Measurements from ENCODE around the gene RFPL4AL1.
"Not testable (repeated sequence)": the region's sequence is repeated elsewhere in the genome, so short reads cannot be mapped to it uniquely, and the experiment has no call there.

The RFPL4AL1 gene

GRCh38 chr19:55768818-55769217 lies at the start of gene RFPL4AL1:
Gene RFPL4AL1 (plus strand): TSS chr19:55769118. CDS start chr19:55771805, 2,687 bp downstream.
- H3K27ac ChIP-seq; DNase-seq; H3K27me3 ChIP-seq (replicated peaks); H3K4me3 ChIP-seq (ENCODE audit: low read depth, low read length); in situ Hi-C loops (cut with HindIII; ENCODE audit: low pct_ligation_motif_present, low sequenced_read_pairs); H3K36me3 ChIP-seq (replicated peaks): not testable (repeated sequence)

GRCh38 chr19:55720214-55720746 lies 48.6 kb upstream of the RFPL4AL1 start:
- no peak overlapping the region for H3K27ac ChIP-seq
- no peaks in the 10 kb centered on the region for H3K27me3 ChIP-seq (replicated peaks)
- H3K4me3 ChIP-seq (ENCODE audit: low read depth, low read length), result no peak overlapping the region
- no peak for DNase-seq
- no peaks in the 10 kb centered on the region for H3K36me3 ChIP-seq (replicated peaks)
- in situ Hi-C loops (cut with HindIII; ENCODE audit: low pct_ligation_motif_present, low sequenced_read_pairs), result no loop called here
- TF ChIP-seq CTCF (IDR thresholded peaks at IDR 0.05; ENCODE audit: low read depth, low read length, missing control alignments), result no peak

- Histone ChIP-seq H3K36me3 (replicated peaks) (no peaks in the 10 kb centered on the region), H3K27ac (no peak overlapping the region), H3K4me3 (ENCODE audit: low read depth, low read length) (no peak overlapping the region), H3K27me3 (replicated peaks) (no peaks in the 10 kb centered on the region)
- no peak for DNase-seq
- in situ Hi-C loops (cut with HindIII; ENCODE audit: low pct_ligation_motif_present, low sequenced_read_pairs), result no loop called here
- TF ChIP-seq CTCF (IDR thresholded peaks at IDR 0.05; ENCODE audit: low read depth, low read length, missing control alignments), result no peak
Measured at GRCh38 chr19:55720801-55721200, 48.1 kb upstream of the RFPL4AL1 start.

GRCh38 chr19:55723491-55723890 lies 45.4 kb upstream of the RFPL4AL1 start:
- H3K27me3 ChIP-seq (replicated peaks), result no peaks in the 10 kb centered on the region
- no peak overlapping the region for H3K4me3 ChIP-seq (ENCODE audit: low read depth, low read length)
- H3K27ac ChIP-seq, result no peak overlapping the region
- no peak for DNase-seq
- TF ChIP-seq CTCF (IDR thresholded peaks at IDR 0.05; ENCODE audit: low read depth, low read length, missing control alignments), result no peak
- H3K36me3 ChIP-seq (replicated peaks), result no peaks in the 10 kb centered on the region
- in situ Hi-C loops (cut with HindIII; ENCODE audit: low pct_ligation_motif_present, low sequenced_read_pairs), result no loop called here

- H3K4me3 ChIP-seq (ENCODE audit: low read depth, low read length); H3K27me3 ChIP-seq (replicated peaks); DNase-seq; H3K27ac ChIP-seq; H3K36me3 ChIP-seq (replicated peaks); in situ Hi-C loops (cut with HindIII; ENCODE audit: low pct_ligation_motif_present, low sequenced_read_pairs): not testable (repeated sequence)
Measured at GRCh38 chr19:55730378-55730777, 38.5 kb upstream of the RFPL4AL1 start.

- H3K27ac ChIP-seq, result no peak within 1 kb of the TSS
- H3K36me3 ChIP-seq (replicated peaks), result no peaks in the 10 kb centered on the region
- no peaks in the 10 kb centered on the region for H3K27me3 ChIP-seq (replicated peaks)
- no peak for DNase-seq
- TF ChIP-seq CTCF (IDR thresholded peaks at IDR 0.05; ENCODE audit: low read depth, low read length, missing control alignments), result no peak
- in situ Hi-C loops (cut with HindIII; ENCODE audit: low pct_ligation_motif_present, low sequenced_read_pairs), result no loop called here
- H3K4me3 ChIP-seq (ENCODE audit: low read depth, low read length), result no peak within 1 kb of the TSS
Measured at GRCh38 chr19:55738302-55738701, 30.6 kb upstream of the RFPL4AL1 start, which contains the start of gene NLRP9. Gene NLRP9 (minus strand): TSS chr19:55738402. CDS start chr19:55738374, 28 bp downstream.

GRCh38 chr19:55750715-55751114 lies 18.2 kb upstream of the RFPL4AL1 start:
- in situ Hi-C loops (cut with HindIII; ENCODE audit: low pct_ligation_motif_present, low sequenced_read_pairs), result no loop called here
- TF ChIP-seq CTCF (IDR thresholded peaks at IDR 0.05; ENCODE audit: low read depth, low read length, missing control alignments), result no peak
- H3K27me3 ChIP-seq (replicated peaks), result no peaks in the 10 kb centered on the region
- DNase-seq, result no peak
- H3K27ac ChIP-seq, result no peak overlapping the region
- H3K4me3 ChIP-seq (ENCODE audit: low read depth, low read length), result no peak overlapping the region
- H3K36me3 ChIP-seq (replicated peaks), result no peaks in the 10 kb centered on the region
